TTC549 (cell line): ENCODE measurements around the gene PAQR9.
"Not testable (repeated sequence)": the region's sequence is repeated elsewhere in the genome, so short reads cannot be mapped to it uniquely, and the experiment has no call there.

Experiments used
- FAIRE-seq: peaks from 2 replicates; lab custom pipeline; 2012; peaks lifted over from hg19 to GRCh38; lab: Jason Lieb, UNC

PAQR9 gene

GRCh38 chr3:142963516-142964448 lies at the start of gene PAQR9:
Gene PAQR9, minus strand, starts transcription at chr3:142963674. Its CDS starts 338 bp downstream, at chr3:142963336.
- FAIRE-seq: no peak

DNA sequence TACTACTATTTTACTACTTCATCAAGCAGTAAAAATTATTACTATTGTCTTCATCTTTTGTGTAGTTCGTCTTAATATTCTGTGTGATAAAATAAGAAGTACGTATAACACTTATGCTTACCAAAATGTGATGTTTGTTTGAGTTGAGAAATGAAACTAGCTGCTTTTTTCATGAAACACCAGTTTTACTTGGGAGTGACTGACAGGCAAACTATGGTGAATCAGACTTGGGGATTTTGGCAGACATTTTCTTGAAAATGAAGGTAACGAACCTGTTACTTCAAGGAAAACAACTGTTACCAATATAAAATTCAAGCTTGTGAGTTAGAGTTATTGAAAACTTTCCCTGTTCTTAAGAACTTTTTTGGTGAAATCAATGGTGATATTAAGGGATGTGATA lies 48.2 kb upstream of the PAQR9 start:
- no peak for FAIRE-seq

GRCh38 chr3:143010024-143010423 lies 46.5 kb upstream of the PAQR9 start:
- no peak for FAIRE-seq

DNA sequence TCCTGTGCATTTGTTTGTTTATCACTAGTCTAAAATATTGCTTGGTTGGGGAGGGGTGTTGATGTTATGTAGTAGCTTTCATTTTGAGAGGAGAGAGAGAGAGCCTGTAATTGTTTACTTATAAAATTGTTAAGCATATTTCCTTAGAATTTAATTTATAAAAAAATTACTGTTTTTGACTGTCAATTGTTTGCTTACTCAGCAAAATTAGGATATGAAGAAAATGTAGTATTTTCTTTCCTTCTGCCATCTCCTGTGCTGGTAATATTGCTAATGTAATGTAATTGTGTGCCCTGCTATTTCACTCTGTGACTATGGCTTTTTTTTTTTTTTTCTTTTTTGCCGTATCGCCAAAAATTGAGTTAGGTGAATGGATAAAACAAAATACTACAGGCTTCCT lies 41.3 kb upstream of the PAQR9 start:
- FAIRE-seq: no peak

DNA sequence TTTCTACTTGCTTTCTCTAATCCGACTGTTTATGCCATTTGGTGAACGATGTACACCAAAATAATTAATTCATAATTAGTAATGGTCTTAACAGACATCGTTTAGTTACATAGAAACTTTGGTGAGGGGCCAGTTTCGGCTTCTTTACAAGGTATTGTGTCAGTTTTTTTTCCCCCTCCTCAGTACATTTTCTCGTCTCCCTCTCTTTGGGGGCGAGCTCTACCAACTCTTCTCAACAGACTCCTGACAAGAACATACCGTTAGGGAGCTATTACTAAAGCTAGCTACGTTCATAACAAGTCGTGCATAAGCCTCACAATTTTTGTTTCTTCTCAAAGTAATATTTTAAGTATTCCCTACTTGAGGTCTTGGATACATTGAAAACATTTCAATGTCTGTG lies 39.3 kb upstream of the PAQR9 start:
- FAIRE-seq: no peak

GRCh38 chr3:143002083-143002712 lies 38.7 kb upstream of the PAQR9 start:
- no peak for FAIRE-seq

DNA sequence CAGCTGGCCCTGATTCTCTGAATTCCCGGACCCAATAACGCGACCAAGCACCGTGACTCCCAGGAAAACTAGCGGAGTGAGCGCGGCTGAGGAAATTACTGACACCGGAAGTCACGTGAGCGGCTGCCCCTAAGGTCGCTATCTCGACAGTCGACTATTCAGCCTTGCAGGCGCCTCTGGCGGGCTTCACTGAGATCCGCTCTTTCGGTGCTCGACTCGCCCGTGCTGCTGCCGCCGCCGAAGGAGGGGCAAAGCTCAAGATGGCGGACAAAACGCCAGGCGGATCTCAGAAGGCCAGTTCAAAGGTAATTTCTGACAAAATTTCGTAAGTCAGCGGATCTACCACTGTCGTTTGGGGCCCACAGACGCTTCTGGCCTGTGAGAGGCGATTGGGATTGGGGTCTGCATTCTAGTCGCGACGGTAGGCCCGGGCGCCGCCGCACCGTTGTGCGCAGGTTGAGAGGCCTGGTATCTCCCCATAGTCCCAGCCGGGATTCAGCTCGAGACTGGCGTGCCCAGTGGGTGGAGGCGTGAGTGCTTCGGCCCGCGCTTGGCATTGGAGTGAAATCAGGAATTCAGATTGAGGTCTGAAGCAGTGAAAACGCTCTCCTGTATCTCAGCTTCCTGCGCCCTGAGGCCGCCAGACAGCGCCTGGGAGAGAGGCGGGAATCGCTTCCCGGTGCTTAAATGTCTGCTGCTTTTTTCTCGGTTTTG lies 38.1 kb upstream of the PAQR9 start, which contains the start of gene U2SURP:
Gene U2SURP, plus strand, starts transcription at position 202 of the 714 bp plus-strand sequence. Its CDS starts 59 bp downstream, at position 261.
- FAIRE-seq: peak; percentile 88

DNA sequence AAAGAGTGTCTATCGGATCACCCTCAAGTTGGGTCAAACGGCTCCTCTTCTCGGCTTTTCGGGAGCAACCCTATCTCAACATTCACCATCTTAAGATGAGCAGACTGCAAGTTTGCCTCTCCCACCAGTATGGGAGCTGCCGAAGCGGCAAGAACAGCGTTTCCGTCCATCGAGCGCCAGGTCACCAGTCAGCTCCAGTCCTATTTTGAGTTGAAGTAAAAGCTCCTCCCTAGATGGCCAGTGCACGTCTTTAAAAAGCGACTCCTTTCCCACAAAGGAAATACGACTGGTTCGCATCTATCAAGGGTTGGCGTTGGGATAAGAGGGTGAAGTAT lies 37.5 kb upstream of the PAQR9 start:
- FAIRE-seq: no peak

DNA sequence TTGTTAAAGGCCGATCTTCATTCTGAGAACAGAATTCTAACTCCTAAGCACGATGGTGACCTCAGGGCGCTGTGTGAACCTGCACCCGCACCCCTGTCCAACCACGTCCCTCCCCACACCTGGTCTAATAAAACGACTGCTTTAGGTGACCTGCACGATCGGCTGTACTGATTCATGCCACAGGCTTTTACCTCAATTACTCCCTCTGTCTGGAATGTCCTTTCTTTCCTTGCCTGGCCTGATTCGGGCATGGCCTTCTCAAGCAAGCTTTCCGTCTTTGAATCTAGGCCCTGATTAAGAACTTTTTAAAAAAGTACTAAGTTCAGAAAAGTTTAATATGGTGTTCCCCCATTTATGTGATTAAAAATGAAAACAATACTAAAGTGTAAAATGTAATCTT lies 37.1 kb upstream of the PAQR9 start:
- no peak for FAIRE-seq

DNA sequence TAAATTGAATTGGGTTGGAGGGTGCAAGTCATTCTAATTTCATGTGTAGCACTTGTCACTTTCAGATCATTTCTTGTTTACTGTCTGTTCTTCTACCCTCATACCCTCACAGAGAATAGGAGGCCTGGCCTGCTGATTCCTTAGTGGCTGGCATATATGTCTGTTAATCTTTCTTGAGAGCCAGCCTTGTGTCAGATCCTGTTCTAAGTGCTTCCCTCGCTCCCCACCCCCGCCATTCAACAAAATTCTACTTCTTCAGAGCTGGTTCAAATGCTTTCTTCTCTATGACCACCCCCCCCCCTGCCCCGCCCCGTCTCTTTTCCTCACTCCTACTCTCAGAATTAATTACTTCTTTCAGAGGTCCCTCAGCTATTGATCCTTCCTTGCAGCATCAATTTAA lies 36.4 kb upstream of the PAQR9 start:
- no peak for FAIRE-seq

DNA sequence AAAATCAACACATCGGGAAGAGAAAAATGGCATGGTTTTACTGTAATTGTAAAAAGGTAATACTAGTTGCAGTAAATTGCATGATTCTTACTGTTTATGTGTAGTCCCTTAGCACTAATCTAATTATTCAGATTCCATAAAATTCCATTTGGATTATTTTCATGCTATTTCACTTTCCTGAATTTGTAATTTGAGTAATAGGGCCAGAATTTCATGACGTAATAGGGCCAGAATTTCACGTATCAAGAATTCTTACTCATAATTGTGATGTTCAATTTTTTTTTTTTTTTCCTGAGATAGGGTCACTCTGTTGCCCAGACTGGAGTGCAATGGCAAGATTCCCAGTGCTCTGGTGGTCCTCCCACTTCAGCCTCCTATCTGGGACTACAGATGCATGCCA lies 35.0 kb upstream of the PAQR9 start:
- no peak for FAIRE-seq

GRCh38 chr3:142997330-142997729 lies 33.9 kb upstream of the PAQR9 start:
- no peak for FAIRE-seq

GRCh38 chr3:142993958-142994442 lies 30.5 kb upstream of the PAQR9 start:
- peak; percentile 84 for FAIRE-seq

DNA sequence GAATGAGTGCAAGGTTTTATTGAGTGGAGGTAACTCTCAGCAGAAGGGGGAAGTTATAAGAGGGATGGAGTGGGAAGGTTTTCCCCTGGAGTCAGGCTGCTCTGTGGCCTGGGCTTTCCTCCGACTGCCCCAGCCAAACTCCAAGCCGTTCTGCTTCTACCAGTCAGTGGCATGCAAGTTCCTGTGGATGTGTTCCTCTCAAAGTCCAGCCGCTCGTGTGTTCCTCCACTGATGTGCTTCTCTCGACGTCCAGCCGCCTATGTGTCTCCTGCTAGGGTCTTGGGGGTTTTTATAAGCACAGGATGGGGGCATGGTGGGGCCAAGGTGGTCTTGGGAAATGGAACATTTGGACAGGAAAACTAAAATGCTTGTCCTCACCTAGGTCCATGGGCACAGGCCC lies 28.8 kb upstream of the PAQR9 start:
- FAIRE-seq: no peak

GRCh38 chr3:142990721-142991120 lies 27.2 kb upstream of the PAQR9 start:
- FAIRE-seq: no peak

GRCh38 chr3:142988826-142989225 lies 25.4 kb upstream of the PAQR9 start:
- FAIRE-seq: not testable (repeated sequence)

DNA sequence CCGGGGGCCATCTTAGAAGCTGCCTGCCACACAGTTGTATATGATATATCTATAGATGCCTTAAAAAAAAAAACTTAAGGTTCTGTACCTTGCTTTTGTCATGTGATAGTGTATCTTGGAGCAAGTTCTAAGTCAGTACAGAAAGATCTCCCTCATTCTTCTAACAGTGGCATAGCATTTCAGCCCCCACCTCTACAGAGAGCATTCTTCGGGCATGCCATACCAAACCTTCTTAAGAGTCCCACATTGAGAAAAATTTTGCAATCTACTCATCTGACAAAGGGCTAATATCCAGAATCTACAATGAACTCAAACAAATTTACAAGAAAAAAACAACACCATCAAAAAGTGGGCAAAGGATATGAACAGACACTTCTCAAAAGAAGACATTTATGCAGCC lies 24.7 kb upstream of the PAQR9 start:
- FAIRE-seq: not testable (repeated sequence)

DNA sequence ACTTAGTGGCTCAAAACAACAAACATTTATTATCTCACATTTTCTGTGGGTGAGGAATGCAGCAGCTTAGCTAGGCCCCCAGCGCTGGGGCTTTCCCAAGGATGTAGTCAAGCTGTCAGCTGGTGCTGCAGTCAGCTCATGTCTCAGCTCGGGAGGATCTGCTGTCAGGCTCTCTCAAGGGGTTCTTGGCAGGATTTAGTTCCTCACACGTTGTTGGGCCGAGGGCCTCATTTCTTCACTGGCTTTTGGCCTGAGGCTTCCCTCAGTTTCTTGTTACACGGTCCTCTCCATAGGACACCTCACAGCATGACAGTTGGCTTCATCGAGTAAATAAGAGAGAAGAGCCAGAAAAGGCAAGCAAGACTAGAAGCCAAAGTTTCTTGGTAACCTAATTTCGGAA lies 24.2 kb upstream of the PAQR9 start:
- no peak for FAIRE-seq

- peak; percentile 91 for FAIRE-seq
Observed at GRCh38 chr3:142987080-142987700, 23.7 kb upstream of the PAQR9 start.

- no peak for FAIRE-seq
Observed at GRCh38 chr3:142984255-142984654, 20.8 kb upstream of the PAQR9 start.

GRCh38 chr3:142983318-142983717 lies 19.8 kb upstream of the PAQR9 start:
- no peak for FAIRE-seq

DNA sequence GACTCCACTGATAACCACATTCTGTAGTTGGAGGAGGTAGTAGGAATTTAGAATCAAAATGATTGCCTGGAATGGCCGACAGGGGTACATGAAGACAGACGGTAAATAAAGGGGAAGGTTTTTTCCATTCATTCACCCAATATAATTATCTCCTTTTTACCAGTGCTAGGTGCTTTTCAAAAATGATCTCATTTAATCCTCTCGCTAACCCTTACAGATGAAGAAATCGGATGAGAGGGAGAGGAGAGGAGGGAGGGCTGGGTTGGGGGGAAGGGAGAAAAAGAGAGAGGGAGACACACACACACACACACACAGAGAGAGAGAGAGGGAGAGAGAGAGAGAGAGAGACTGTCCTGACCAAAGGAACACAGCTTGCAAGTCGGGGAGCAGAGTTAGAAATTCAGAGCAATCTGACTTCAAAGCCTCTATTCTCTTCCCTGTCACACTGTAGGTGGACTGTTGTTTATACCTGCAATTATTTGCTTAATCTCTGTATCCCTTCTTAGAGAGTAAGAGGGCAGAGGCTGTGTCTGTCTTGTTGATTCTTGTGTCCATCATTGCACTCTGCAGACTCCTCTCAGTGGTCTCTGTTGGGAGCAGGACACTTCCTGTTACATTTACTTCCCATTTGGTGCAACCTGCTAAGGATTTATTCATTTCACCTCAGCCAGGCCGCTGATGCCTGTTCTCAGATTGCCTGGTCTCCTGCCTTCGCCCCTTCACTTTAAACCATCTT lies 18.7 kb upstream of the PAQR9 start:
- FAIRE-seq: no peak
